Measurements from ENCODE around the gene PNN.
A peak's percentile ranks its signal among the peaks of the same experiment; 100 is the strongest.
"Not testable (repeated sequence)": the region's sequence is repeated elsewhere in the genome, so short reads cannot be mapped to it uniquely, and the experiment has no call there.

DNA sequence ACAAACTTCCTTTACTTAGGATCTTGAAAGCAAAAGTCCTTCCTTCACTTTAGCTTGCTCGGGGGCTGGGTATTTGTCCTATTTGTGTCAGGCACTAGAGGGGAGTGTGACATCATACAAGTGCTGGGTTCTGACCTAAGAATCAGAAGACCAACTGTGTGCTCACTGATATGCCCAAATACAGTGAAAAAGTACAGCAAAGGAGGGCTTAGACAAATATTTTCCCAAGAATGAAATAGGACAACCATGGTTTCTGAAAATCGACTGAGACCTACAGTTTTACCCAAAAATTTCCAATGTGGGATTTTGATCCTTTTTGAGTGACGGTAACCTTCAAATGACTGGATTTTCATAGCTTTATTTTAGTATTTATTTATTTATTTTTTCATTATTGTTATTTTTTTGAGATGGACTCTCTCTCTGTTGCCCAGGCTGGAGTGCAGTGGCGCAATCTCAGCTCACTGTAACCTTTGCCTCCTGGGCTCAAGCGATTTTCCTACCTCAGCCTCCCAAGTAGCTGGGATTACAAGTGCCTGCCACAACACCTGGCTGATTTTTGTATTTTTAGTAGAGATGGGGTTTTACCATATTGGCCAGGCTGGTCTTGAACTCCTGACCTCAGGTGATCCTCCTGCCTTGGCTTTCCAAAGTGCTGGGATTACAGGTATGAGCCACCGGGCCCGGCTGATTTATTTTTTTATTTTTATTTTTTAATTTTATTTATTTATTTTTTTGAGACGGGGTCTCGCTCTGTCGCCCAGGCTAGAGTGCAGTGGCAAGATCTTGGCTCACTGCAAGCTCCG lies 56.9 kb downstream of the PNN start:
- TF ChIP-seq, protein P1, sequence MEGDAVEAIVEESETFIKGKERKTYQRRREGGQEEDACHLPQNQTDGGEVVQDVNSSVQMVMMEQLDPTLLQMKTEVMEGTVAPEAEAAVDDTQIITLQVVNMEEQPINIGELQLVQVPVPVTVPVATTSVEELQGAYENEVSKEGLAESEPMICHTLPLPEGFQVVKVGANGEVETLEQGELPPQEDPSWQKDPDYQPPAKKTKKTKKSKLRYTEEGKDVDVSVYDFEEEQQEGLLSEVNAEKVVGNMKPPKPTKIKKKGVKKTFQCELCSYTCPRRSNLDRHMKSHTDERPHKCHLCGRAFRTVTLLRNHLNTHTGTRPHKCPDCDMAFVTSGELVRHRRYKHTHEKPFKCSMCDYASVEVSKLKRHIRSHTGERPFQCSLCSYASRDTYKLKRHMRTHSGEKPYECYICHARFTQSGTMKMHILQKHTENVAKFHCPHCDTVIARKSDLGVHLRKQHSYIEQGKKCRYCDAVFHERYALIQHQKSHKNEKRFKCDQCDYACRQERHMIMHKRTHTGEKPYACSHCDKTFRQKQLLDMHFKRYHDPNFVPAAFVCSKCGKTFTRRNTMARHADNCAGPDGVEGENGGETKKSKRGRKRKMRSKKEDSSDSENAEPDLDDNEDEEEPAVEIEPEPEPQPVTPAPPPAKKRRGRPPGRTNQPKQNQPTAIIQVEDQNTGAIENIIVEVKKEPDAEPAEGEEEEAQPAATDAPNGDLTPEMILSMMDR (IDR thresholded peaks at IDR 0.05), result peak in 1 of 5 experiments; percentile 6
- not testable (repeated sequence) for TF ChIP-seq POLR2A, EP300 (IDR thresholded peaks at IDR 0.05)

All from tibial nerve (tissue), 4 donors.